Glomerular visceral epithelial cell (primary cell): ENCODE results near the gene RRP12.
"Not testable (repeated sequence)": the region's sequence is repeated elsewhere in the genome, so short reads cannot be mapped to it uniquely, and the experiment has no call there.

Source experiments
- DNase-seq: peaks from one replicate; pipeline ENCODE4 v3.0.0-alpha.2; 2016; ENCODE audit errors: extremely low spot score

The RRP12 gene

DNA sequence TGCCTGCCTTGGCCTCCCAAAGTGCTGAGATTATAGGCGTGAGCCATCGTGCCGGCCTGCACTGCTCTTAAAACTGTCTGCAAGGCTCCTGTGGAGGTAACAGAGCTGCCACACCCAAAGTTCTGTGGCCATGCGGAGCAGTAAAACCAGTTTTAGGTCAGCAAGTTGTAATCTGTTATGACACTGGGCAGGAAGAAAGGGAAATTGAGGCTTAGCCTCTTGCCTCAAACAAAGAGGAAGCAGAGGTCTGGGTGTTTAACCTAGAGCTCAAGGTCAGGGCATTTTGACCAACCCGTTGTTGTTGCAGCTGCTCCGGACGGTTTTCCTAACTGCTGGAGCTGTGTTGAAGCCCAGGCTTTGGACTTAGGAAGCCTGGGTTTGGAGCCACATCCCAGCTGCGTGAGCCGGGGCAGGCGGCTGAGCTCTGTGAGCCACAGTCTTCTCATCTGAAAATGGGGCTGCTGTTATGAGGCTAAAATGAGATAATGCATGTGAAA, 7.4 kb upstream of the RRP12 start:
- no peak for DNase-seq

DNA sequence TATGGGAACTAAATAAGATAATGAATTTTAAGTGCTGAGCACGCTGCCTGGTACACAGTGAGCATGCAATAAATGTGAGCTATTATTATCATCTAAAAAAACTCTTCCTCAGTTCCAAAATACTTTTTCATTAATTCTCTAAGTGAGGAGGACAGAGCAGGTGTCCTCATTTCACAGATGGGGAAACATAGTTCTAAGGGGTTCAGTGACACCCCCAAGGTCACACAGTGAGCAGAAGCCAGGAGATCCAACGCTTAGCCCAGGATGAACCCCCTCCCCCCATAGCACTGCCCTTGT, 6.8 kb upstream of the RRP12 start:
- DNase-seq, result no peak

DNA sequence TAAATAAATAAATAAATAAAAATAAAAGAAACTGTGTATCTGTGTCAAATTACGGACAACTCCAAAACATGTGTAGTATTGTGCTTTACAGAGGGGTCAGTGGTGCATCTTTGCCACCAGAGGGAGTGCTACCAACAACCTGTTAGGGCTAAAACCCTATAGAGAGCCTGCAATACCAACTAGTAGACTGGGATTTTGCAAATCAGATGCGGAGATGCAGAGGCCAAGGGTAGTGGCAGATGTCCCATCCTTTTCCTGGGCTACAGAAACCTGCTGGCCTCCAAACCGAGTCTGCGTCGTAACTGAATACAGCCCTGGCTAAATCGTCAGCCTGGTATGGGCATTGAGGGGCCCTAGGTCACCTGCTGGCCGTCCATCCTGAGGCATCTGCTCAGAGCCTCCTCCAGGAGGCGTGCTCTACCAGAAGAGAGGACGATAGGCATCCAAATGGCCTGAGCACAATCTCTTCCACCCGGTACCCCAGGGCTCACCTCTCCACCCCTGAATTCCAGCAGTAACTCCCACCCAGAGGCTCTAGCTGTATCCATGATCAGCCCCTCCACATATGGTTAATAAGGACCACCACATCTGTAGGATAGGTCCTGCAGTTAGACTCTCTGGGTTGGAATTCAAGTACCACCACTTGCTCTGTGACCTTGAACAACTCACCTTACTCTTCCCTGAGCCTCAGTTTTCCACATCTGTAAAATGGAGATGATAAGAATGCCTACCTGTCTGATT, 6.2 kb upstream of the RRP12 start:
- DNase-seq, result peak; percentile 81

DNA sequence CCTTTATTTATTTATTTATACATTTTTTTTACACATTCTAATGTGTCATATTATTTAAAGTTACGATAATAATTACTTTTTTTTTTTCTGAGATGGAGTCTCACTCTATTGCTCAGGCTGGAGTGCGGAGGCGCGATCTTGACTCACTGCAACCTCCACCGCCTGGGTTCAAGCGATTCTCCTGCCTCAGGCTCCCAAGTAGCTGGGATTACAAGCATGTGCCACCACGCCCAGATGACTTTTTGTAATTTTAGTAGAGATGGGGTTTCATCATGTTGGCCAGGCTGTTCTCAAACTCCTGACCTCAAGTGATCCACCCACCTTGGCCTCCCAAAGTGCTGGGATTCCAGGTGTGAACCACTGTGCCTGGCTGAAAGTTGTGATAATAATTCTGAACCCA, 5.3 kb upstream of the RRP12 start:
- not testable (repeated sequence) for DNase-seq

DNA sequence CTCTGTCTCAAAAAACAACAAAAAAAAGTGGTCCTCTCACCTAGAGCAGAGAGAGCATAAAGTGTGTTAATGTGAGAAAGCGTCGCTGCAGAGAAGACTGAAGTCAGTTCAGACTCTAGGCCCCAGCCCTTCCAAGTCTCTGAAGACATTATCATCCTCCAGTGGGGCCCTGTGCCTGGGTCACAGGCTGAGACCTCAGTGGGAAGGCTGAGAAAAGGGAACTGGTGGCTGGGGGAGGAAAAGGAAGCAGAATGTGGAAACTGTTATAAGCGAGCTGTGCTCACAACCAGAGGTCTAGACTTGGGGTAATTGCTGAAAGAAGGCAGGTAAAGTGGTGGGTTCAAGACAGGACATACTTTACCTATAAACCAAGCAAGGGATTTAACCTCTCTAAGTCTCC, 4.9 kb upstream of the RRP12 start:
- DNase-seq, result no peak

DNA sequence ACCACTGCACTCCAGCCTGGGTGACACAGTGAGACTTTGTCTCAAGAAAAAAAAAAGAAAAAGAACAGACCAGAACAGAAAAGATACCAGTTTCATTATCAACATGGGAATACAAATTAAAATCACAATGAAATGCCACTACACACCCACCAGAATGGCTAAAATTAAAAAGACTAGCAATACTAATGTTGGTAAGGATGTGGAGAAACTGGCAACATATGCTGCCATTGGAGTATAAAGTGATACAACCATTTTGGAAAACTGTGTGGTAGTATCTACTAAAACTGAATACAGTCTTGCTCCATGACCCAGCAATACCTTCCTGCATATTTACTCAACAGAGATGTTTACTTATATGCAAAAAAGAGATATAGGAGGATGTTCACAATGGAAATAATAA, 2.9 kb upstream of the RRP12 start:
- DNase-seq, result no peak

DNA sequence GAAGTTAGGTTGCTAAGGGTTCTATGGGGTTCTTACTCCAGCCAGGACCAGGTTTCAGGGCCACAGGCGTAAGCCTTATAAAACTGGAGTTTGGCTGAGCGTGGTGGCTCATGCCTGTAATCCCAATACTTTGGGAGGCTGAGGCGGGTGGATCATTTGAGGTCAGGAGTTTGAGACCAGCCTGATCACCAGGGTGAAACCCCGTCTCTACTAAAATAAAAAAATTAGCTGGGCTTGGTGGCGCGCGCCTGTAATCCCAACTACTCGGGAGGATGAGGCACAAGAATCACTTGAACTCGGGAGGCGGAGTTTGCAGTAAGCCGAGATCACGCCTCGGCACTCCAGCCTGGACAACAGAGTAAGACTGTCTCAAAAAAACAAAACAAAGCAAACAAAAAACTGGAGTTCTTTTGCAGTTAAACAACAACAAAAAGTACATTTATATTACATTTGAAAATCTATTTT, 347 bp upstream of the RRP12 start:
- no peak for DNase-seq

DNA sequence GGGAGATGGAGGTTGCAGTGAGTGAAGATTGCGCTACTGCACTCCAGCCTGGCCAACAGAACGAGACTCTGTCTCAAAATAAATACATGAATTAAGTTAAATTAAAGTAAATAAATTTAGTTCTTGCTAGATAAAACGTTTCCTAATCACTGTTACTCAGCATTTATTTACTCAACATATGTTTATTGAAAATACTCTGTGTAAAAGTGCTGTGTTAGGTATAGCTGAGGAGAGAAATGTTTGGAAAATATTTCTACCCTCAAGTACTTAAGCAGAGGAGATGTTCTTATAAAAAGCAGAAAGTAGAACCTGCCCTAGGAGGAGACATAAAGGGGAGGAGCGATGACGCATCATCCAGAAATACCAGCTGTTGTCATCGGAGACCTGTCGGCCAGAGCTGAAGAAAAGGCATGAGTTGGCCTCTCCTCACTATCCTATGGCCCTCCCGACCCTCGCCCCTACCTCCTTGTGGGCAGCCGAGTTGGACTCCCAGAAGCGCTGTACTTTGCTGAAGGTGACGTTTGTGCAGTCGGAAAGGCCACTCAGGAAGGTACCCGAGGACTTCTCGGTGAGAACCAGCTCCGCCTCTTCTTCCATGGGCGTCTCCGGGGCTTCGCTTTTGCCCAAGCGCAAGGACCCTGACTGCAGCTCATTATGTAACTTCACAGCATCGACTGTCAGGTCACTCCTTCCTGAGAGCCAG, 1.1 kb downstream of the RRP12 start:
- peak; percentile 70 for DNase-seq

DNA sequence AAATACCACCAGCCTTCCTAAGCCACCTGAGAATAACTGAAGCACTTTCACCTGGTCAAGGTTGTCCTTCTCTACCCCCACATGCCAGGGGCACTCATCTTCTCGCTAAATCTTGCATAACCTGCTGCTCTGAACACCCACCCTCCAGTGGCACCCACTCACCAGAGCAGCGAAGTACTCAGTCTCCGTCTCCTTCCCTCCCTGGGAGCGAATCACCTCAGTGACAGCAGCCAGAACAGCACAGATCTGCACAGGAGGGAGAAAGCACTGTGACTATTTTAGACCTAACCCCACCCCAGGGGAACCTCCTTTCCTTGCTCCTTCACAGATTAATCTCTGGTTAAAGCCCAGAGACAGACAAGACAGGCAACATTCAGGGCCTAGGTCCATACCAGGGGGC, 5.1 kb downstream of the RRP12 start:
- DNase-seq, result no peak

DNA sequence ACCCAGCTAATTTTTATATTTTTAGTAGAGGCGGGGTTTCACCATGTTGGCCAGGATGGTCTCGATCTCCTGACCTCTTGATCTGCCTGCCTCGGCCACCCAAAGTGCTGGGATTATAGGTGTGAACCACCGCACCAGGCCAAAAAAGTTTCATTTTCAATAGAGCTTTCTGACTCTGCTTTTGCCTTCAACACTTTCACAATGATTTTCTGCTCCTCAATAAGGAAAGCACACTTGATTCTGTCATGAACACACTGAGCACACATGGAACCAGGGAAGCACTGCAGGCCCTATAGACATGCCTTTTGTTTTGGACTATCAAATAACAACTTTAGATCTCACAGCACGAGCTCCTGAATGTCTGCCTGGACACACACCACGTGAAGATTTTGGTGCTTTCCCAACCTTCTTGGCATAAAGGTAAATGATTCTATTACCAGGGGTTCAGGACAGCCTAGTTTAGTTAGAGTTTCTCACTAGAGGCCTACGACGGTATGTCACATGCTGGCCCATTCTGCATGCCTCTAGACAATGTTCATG, 8.0 kb downstream of the RRP12 start:
- DNase-seq, result no peak

DNA sequence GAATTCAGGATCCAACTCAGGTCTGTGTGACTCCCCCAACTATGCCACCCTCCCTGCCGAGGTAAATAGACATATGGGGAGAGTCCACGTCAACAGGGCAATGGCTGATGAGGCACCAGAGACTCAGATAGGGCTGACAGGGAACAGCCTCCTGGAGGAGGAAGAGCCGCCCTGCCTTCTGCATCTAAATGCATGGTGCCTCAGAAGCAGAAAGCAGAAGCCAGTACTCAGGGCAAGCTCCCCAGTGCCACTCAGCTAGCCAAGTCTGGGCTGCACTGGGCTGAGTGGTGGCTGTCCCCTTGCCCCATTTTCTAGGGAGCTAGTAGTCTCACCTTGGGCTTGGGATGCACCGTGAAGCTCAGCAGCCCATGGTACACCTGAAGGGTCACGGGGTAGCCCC, 11.0 kb downstream of the RRP12 start:
- DNase-seq, result no peak

DNA sequence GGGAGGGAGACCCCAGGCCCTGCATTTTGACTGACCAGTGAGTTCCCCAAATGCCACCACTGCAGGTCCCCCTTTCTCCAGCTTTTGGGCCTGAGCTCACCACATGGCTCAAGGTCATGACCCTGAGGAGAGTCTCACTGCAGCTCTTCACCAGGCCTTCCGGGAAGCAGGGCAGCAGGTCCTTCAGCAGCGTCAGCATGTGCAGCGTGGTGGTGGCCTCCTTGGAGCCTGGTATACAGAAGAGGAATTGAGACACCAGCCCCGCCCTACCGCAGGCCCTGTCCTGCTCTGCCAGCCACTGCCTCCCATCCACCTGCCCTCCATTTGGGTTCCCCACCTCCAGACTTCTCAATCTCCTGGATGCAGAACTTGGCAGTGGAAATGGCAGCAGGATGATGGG, 13.0 kb downstream of the RRP12 start:
- DNase-seq, result no peak

DNA sequence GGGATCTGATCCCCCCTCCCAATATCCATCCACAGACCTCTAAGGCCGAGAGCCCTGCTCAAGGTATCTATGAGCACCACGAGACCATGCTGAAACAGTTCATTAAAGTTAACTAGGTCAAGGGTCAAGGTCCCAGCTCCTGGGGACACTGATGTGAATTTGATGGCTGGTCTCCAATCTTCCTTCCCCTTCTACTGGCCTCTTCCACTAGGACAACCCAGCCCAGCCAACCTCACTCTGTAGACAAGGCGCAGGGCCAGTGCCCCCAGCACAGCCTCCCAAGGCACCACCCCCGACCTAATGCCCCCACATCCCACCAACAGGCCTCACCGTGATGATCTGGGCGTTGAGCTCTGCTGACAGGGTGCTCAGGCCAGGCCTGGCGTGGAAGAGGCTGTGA, 15.6 kb downstream of the RRP12 start:
- no peak for DNase-seq

DNA sequence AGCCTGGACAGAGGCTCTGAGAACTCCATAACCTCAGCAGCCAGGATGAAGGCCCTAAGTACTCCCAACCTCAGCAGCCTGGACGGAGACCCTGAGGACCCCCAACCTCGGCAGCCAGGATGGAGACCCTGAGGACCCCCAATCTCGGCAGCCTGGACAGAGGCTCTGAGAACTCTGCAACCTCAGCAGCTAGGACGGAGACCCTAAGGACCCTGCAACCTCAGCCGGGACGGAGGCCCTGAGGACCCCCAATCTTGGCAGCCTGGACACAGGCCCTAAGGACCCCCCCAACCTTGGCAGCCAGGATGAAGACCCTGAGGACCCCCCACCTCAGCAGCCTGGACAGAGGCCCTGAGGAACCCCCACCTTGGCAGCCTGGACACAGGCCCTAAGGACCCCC, 16.5 kb downstream of the RRP12 start:
- DNase-seq, result no peak

DNA sequence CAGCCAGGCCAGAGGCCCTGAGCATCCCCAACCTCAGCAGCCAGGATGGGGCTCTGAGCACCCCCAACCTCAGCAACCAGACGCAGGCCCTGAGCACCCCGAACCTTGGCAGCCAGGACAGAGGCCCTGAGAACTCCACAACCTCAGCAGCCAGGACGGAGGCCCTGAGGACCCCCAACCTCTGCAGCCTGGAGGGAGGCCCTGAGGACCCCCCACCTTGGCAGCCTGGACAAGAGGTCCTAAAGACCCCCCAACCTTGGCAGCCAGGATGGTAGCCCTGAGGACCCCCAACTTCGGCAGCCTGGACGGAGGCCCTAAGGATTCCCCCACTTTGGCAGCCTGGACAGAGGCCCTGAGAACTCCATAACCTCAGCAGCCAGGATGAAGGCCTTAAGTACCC, 17.0 kb downstream of the RRP12 start:
- DNase-seq, result no peak

DNA sequence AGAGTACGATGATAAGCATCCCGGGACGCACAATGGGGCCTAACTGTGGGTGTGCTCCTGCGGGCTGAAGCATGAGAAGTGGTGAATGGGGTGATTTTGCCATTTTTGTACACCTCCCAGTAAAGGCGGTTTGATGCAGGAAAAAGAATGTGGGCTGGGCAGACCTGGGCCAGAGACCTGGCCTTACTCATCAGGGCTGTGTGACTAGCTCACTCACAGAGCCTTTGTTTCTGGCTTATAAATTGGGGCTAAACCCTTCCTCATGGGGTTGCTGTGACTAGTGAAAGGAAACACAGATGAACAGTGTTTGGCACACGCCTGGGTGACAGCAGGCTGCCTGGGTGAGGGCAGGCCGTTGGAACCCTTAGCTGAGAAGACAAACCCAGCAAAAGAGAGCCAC, 18.0 kb downstream of the RRP12 start:
- DNase-seq, result no peak

DNA sequence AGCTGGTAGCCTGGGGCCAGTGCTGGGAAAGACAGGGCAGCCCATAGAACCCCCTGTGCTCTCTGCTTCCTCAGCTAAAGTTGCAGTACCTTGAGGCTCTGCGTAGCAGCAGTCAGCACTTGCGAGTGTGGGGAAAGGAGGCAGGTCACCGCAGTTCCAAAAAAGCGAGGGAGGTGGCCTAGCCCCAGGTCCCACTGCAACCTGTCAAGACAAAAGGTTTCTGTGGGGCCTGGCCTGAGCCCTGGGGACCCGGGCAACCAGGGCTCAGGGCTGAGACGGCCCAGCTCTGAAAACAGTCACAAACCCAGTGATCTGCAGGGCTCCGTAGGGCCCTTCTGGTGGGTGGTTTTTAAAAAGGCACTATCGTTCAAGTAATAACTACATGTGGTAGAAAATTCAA, 19.5 kb downstream of the RRP12 start:
- no peak for DNase-seq

DNA sequence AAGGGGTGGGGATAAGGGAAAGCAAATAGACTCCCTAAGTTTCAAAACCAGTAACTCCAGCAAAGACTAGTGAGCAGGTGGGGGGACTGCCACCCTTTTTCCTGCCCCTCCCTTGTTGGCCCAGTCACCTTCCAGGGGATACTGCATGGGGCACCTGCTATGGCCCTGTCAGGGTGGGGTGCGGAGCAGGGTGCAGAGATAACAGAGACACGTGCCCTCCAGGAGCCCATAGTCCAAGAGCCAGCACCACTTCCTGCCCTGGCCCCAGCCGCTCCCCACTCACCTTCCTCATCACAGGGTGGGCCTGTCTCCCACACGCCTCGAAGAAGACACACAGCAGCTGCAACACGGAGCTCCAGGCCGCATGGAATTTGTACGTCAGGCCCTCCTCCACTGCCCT, 20.6 kb downstream of the RRP12 start:
- no peak for DNase-seq

DNA sequence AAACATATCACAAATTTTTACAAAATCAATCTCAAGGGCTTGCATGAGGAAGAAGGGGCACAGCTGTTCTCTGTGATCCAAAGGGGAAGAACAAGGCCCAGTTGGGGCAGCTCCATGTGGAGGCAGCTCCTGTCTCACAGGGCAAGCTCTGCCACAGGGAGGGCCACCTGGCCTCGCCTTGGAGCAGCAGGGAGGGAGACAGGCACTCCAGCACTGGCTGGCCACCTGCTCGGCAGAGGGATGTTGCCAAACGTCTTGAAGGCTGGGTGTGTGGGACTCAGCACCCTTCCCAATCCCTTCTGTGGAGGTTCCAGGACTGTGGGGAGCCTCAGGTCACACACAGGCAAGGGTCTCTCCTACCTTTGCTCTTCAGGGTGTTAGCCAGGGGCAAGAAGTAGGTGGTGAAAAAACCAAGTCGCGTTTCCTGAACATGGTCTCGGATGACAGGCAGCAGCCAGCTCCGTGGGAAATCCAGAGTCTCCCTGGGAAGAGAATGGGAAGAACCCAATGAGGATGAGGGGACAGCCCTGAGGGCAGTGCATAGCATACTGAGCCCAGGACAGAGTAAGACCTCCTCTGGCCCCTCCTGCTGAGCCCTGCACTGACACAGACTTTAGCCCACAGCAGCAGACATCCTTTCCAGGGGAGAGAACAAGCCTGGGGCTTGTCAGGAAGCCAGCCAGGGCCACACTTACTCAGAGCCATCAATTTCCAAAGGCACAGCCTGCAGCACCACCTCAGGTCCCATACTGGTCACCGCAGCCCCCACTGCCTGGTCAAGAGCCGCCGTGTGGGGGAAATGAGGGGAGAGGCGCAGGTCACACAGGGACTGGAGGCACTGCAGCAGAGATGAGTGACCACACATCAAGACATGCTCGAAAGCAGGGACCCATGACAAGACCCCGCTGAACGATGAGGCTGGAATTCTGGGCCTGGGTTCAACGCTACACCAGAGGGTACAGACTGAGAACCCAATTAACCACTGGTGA, 21.9 kb downstream of the RRP12 start:
- DNase-seq, result no peak

DNA sequence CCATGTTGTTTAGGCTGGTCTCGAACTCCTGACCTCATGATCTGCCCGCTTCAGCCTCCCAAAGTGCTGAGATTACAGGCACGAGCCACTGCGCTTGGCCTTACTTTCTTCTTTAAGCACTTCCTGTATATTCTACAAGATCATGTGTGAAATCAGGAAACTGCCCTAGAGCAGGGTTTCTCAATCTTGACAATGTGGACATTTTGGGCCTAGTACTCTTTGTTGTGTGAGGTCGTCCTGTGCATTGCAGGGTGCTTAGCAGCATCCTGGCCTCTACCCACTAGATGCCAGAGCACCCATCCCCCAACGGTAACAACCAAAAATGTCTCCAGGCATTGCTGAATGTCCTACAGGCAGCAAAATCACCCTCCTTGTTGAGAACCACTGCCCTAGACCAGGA, 24.7 kb downstream of the RRP12 start:
- no peak for DNase-seq

DNA sequence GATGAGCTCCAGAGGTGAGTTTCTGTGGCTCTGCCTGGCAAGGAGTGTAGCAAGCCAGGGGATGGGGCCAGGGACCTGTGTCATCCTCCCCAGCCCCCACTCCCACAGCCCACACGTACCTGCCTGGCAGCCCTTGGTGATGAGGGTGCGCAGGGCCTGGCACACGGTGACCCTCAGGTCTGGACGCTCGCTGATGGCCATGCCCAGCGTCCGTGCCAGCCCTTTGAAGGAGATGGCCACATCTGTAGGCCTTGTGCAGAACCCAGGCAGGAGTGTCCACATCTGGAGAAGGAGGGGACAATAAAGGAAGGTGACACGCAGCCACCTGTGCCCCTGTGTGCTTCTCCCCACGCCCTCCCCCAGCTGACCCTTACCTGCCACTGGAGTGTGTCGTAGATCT, 27.7 kb downstream of the RRP12 start:
- no peak for DNase-seq

DNA sequence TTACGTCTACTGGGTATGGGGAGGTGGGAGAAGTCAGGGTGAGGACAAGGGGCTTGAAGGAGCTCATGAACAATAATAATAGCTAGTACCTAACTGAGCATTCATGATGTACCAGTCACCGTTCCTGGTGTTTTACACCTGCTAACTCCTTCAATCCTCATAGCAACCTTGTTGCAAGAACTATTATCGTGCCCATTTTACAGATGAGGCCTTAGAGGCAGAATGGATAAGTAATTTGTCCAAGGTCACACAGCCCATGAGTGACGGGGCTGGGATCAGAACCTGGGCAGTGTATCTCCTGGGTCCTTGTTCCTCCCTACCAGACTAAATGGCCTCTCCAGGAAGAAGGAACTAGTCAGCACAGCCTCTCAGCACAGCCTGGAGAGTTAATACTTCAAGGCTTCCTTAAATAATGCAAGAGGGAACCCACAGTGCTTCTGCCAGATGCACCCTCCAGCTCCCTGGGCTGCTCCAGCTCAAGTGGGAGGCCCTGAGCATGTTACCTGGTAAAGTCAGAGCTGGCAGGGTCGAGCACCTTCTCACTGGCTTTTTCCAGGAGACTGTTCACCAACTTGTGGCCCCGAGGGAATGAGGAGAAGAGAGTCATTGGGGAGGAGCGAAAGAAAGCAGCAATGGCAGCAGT, 28.8 kb downstream of the RRP12 start:
- no peak for DNase-seq
